Activated naive CD8-positive, alpha-beta T cell treated with anti-CD3 and anti-CD28 coated beads, Interleukin-2, amount 50 U/mL, for 24 hours (primary cell): ENCODE results near the gene PLA2G6.

Source experiments
- ATAC-seq: fragments of 150-1000 bp; cut with Tn5 transposase; one replicate; pipeline ENCODE4 v1.10.0; 2021
- DNase-seq: peaks from one replicate; pipeline ENCODE4 v3.0.0; 2021
- H3K27ac Mint-ChIP-seq: one replicate; pipeline ENCODE4 v1.8.0; 2021; ENCODE audit warnings: mild to moderate bottlenecking, mixed read lengths
- H3K27me3 Mint-ChIP-seq: one replicate; pipeline ENCODE4 v1.8.0; 2021; ENCODE audit warnings: mixed read lengths
- H3K36me3 Mint-ChIP-seq: one replicate; pipeline ENCODE4 v1.8.0; 2021; ENCODE audit warnings: low read depth, mixed read lengths
- H3K4me1 Mint-ChIP-seq: one replicate; pipeline ENCODE4 v1.8.0; 2021; ENCODE audit warnings: mixed read lengths
- H3K4me3 Mint-ChIP-seq: one replicate; pipeline ENCODE4 v1.8.0; 2021; ENCODE audit warnings: mild to moderate bottlenecking, moderate library complexity, mixed read lengths
- H3K9me3 Mint-ChIP-seq: one replicate; pipeline ENCODE4 v1.8.0; 2021; ENCODE audit warnings: mixed read lengths

The PLA2G6 gene

DNA sequence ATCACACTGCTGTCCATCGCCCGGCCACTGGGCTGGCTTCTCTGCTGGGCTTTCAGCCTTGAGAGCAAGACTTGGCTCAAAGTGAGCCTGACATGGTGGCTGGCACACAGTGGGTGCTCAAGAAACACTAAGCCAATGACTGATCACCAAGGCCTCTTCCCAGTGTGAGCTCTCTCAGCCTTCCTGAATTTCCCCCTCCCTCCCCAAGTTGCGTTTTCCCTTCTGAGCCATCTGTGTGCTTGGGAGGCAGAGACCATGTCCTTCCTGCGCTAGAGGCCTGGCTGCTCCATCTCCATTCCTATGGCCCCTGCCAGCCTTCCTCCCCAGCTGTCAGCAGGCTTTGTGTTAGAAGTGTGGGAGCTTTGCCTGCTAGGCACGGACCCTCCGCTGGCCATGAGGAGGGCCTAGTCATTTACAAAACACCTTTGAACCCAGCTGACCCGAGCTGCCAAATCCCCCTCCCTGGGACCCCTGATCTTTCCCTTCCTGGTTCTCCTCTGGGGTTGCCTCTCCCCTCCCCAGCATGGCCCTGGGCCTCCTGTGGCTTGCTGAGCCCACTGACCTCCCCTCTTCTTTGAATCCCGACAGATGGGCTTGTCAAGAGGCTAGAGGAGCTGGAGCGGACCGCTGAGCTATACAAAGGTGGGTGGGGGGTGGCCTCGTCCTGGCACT, 111.2 kb downstream of the PLA2G6 start:
- no peaks in the 10 kb centered on the region for H3K9me3 Mint-ChIP-seq
- H3K4me1 Mint-ChIP-seq = no peaks in the 10 kb centered on the region
- no peak overlapping the region for H3K4me3 Mint-ChIP-seq
- DNase-seq (no peak), ATAC-seq (no peak)
- H3K27ac Mint-ChIP-seq = no peak overlapping the region
- no peaks in the 10 kb centered on the region for H3K27me3 Mint-ChIP-seq
- H3K36me3 Mint-ChIP-seq = peaks cover 5% of the 10 kb centered on the region

DNA sequence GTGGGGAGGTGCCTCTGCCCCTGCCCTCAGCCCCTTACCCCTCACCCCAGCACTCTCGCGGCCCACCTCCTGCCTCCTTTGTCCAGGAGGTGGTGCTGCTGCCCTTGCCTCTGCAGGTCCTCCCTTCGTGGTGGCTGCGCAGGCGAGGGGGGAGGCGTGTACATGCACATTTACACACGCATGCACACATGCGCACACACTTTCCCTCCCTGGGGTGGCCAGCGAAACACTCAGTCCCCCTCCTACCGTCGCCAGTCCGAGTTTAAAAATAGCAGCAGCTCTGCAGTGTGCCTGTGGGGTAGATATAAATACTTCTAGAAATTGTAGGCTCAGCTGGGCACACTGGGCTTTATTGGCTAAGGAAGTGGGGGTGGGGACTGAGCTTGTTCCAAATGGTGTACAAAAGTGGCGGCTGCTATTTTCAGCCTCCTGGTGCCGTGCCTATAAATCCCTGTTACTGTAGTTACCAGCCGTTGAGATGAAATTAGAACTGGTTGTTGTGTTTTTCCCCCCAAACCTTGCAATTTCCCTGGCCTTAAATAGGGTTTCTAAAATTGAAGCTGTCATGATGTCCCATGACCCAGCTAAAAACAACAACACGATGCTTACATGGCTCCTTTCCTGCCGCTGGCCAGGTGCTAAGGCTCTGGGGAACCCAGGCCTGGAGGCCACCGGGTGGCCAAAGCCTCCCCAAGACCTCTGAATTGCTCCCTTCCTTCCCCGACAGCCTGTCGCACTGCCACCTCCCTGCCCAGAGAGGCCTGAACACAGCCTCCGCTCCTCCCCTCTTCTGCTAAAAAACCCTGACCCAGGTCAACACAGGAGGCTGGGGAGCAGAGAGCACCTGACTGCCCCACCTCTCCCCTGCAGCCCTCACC, 112.0 kb downstream of the PLA2G6 start:
- H3K4me3 Mint-ChIP-seq = no peak overlapping the region
- no peaks in the 10 kb centered on the region for H3K27me3 Mint-ChIP-seq
- H3K4me1 Mint-ChIP-seq = no peaks in the 10 kb centered on the region
- H3K9me3 Mint-ChIP-seq = no peaks in the 10 kb centered on the region
- H3K36me3 Mint-ChIP-seq = peaks cover 5% of the 10 kb centered on the region
- ATAC-seq (no peak), DNase-seq (no peak)
- no peak overlapping the region for H3K27ac Mint-ChIP-seq

DNA sequence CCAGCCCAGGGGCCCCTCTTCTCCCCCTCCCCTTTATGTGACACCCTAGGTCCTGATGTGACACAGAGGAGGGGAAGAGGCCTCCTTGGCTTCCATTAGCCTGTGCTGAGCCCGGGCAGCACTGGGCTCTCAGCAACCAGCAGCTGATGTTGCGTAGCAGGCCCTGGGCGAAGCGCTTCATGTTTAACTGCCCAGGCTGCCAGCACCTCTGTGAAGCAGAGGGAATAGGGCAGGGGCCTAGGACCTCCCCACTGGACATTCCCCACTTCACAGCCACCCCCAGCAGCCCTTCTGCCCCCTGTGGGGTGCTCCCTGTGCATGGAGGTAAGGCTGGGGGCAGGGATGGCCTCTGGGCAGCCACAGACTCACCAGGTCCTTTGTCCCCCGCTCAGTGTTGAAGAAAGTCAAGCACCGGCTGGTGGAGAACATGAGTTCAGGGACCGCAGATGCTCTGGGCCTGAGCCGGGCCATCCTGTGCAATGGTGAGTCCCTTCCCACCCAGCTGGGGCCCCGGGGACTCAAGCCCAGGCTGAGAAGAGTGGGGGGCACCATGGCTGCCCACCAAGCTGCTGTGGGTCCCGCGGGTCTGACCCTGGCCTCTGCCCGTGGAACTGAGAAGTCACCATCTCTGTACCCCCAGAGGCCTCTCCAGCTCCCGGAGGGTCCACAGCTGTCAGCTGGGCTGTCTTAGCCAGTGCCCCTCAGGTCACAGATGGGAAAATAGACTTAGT, 112.8 kb downstream of the PLA2G6 start:
- ATAC-seq = no peak
- H3K27me3 Mint-ChIP-seq = no peaks in the 10 kb centered on the region

DNA sequence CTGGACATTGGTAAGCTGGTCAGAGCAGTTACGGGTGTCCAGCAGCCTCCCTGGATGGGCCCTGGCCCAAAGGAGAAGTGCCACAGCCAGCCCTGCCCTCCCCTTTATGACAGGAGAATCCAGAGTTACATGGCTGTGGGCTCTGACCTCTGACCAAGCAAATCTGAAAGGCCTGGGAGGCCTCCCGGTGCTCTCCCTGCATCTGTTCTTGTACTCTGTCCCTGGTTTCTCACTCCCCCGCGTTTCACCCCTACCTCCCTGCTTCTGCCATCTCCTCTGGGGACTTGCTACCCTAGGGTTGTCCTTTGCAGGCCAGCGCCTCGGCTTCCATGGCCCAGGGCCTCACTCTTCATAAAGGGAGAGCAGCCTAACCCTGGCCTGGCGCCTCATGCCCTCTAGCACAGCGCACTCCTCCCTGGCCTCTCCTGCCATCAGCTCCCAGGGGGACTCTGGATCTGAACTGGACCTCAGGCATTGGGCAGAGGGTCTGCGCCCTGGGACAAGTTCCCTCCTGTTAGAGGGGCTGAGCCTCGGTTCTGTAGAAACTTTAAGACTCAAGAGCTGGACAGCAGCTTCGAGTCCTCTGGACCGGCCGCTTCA, 113.8 kb downstream of the PLA2G6 start:
- Mint-ChIP-seq H3K4me3 (no peak overlapping the region), H3K4me1 (no peaks in the 10 kb centered on the region), H3K27me3 (no peaks in the 10 kb centered on the region), H3K36me3 (peaks cover 9% of the 10 kb centered on the region), H3K27ac (no peak overlapping the region), H3K9me3 (no peaks in the 10 kb centered on the region)
- no peak for DNase-seq
- no peak for ATAC-seq

More for the DNA sequence above, 112.8 kb downstream of the PLA2G6 start:
- no peak for DNase-seq
- Mint-ChIP-seq H3K9me3 (no peaks in the 10 kb centered on the region), H3K4me1 (no peaks in the 10 kb centered on the region), H3K4me3 (no peak overlapping the region), H3K36me3 (peaks cover 8% of the 10 kb centered on the region), H3K27ac (no peak overlapping the region)

DNA sequence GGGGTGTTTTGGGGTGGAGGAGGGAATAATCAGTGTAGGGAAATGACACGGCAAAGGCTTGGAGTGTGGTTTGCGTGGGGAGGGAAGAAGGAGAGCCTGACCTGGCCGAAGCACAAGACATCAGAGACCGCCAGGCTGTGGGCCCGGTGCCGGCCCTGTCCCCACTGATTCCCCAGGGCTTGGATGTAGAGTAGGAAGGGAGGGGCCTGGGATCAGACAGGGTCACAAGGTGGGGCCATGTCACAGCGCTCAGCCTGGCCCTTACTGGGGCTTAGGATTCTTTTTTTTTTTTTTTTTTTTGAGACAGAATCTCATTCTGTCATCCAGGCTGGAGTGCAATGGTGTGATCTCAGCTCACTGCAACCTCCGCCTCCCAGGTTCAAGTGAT, 114.6 kb downstream of the PLA2G6 start:
- Mint-ChIP-seq H3K9me3 (no peaks in the 10 kb centered on the region), H3K4me3 (no peak overlapping the region), H3K36me3 (peaks cover 12% of the 10 kb centered on the region), H3K27ac (no peak overlapping the region), H3K27me3 (no peaks in the 10 kb centered on the region), H3K4me1 (no peaks in the 10 kb centered on the region)
- ATAC-seq = no peak
- DNase-seq = no peak

DNA sequence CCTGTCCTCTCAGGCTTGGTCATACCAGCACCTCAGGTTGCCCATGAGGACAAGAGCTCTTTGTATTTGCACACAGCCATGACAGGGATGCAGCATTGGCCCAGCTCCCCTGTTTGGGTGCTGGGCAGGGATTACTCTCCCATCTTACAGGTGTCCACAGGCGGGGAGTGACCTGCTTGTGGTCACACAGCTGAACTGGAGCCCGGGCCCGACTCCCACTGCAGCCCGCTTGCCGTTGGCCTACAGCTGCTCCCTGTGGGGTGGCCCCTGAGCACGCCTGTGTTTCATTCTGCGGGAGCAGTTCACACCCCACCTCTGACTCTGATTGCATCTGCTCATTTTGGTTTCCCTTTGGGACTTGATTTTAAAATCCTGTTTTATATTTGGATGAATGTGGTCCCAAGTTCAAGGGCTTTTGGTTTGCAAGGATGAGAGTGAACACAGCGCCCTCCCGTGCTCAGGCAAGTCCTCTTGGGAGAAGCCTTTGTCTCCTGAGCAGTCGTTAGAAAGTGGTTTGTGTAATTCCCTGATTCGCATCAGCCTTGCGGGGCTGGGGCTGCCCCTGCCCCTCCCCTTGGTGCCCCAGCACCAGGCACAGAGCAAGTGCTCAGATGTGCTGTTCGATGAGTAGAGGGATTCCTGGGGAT, 115.1 kb downstream of the PLA2G6 start:
- Mint-ChIP-seq H3K4me1 (no peaks in the 10 kb centered on the region), H3K4me3 (no peak overlapping the region), H3K9me3 (no peaks in the 10 kb centered on the region), H3K36me3 (peaks cover 12% of the 10 kb centered on the region), H3K27me3 (no peaks in the 10 kb centered on the region), H3K27ac (no peak overlapping the region)
- no peak for ATAC-seq
- DNase-seq = no peak

DNA sequence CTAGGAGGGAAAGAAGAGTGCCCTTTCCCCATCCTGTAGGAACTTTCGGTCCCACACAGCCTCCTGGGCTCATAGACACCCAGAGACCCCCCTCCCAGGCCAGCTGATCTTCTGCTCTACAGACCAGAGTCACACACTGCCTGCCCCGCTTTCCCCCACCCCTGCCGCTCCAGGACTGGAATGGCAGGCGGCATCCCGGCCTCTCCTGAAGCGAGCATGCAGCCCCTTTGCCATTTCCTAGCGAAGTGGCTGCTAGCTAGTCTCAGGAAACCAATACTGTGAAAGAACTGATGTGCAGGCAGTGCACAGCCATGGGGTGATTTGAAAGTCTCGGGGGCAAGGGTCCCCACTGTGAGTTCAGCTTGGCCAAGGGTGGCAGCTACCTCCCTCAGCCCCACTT, 116.1 kb downstream of the PLA2G6 start:
- H3K36me3 Mint-ChIP-seq = peaks cover 12% of the 10 kb centered on the region
- ATAC-seq = no peak
- H3K9me3 Mint-ChIP-seq = no peaks in the 10 kb centered on the region

DNA sequence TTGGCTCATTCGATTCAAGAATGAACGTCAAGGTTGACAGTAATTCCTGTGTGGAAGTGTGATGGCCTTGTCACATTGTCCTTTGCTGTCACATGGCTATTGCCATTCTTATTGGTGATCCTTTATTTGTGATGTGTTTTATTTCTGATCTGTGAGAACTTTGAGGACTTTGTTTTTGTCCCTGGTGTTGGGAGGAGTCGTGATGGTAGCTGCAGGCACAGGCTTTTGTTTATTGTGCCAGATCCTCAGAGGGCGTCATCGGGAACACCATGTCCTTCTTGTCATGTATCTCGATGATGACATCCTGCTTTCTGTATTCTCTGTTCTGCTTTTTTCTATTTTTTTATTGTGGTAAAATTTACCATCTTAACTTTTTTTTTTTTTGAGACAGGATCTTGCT, 118.8 kb downstream of the PLA2G6 start:
- H3K4me1 Mint-ChIP-seq = peaks cover 4% of the 10 kb centered on the region
- no peak overlapping the region for H3K4me3 Mint-ChIP-seq
- H3K9me3 Mint-ChIP-seq = no peaks in the 10 kb centered on the region
- H3K36me3 Mint-ChIP-seq = peaks cover 19% of the 10 kb centered on the region
- no peak for ATAC-seq
- DNase-seq = no peak
- H3K27me3 Mint-ChIP-seq = no peaks in the 10 kb centered on the region
- no peak overlapping the region for H3K27ac Mint-ChIP-seq

More for the DNA sequence above, 116.1 kb downstream of the PLA2G6 start:
- Mint-ChIP-seq H3K27me3 (no peaks in the 10 kb centered on the region), H3K4me3 (no peak overlapping the region), H3K4me1 (no peaks in the 10 kb centered on the region), H3K27ac (no peak overlapping the region)
- DNase-seq = no peak
